Hematopoietic multipotent progenitor cell treated with erythropoietin and hydrocortisone succinate and interleukin-3 and kit ligand, for 4 days (in vitro differentiated cells): Measurements from ENCODE around the gene IFT25.
"Not testable (repeated sequence)": the region's sequence is repeated elsewhere in the genome, so short reads cannot be mapped to it uniquely, and the experiment has no call there.

Experiments used
- DNase-seq: peaks from one replicate; pipeline ENCODE4 v3.0.0-alpha.2; 2015

IFT25 gene

GRCh38 chr1:53927376-53927881 lies 18.1 kb downstream of the IFT25 start:
- no peak for DNase-seq

DNA sequence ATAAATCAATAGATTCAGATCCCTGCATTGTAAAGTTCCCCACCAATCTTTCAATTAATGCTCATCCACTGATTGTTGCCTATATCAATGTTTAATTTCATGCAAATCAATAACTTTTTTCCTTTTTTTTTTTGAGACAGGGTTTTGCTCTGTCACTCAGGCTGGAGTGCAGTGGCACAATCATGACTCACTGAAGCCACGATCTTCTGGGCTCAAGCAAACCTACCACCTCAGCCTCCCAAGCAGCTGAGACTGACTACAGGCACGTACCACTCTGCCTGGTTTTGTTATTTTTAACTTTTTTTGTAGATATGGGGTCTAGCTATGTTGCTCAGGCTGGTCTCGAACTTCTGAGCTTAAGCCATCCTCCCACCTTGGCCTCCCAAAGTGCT lies 25.8 kb downstream of the IFT25 start:
- DNase-seq, result peak; percentile 35

GRCh38 chr1:53918343-53918742 lies 27.2 kb downstream of the IFT25 start:
- DNase-seq, result no peak

DNA sequence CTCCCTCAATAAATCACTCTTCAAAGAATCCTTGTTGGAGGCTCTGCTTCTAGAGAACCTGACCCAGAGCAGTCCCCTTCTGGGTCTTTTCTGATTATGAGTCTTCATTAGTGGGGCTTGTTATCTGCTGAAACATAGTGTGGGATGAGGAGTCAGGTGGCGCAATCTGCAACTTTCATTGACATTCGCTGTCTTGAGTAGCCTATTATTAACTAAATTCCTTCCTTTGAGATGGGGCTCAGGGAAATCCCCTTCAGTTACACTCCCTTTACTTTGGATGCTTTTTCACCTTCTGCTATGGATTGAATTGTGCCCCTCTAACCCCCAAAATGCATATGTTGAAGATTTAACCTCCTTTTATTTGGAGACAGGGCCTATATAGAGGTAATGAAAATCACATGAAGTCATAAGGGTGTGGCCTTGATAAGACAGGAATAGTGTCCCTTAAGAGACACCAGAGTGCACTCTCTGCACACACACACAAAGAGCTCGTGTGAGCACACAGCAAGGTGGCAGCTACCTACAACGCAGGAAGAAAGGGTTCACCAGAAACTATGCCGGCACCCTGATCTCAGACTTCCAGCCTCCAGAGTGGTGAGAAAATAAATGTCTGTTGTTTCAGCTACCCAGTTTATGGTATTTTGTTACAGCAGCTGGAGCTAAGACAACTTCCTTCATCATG lies 32.0 kb downstream of the IFT25 start:
- DNase-seq, result peak; percentile 33

DNA sequence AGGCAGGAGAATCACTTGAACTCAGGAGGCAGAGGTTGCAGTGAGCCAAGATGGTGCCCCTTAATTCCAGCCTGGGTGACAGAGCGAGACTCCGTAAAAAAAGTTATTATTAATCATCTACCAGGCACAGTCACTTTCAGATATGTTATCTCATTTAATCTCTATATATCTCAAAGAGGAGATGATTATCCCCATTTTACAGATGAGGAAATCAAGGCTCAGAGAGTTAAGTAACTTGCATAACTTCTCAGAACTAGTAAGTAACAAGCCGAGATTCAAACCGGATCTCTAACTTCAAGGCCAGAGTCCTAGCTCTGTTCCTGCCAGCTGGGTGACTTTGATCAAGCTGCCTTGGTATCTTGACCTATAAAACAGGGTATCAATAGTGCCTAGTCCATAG lies 34.1 kb downstream of the IFT25 start:
- no peak for DNase-seq

DNA sequence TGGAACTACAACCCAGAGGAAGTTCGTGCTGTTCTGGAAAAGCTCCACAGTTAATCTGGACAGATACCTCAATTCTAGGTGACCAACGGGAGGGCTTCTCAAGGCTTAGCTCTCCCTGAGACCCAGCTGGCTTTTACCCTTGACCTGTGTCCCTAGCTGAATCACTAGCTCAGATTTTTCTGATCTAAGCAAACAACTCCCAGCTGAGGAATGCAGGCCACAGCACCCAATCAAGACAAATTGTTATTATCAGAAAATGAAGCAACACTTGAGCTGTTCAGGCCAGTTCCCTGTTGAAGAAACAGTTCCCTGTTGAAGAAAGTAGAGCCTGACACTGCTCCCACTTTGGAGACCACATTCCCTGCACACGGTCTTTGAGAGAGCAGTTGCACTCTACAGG lies 35.6 kb downstream of the IFT25 start:
- no peak for DNase-seq

DNA sequence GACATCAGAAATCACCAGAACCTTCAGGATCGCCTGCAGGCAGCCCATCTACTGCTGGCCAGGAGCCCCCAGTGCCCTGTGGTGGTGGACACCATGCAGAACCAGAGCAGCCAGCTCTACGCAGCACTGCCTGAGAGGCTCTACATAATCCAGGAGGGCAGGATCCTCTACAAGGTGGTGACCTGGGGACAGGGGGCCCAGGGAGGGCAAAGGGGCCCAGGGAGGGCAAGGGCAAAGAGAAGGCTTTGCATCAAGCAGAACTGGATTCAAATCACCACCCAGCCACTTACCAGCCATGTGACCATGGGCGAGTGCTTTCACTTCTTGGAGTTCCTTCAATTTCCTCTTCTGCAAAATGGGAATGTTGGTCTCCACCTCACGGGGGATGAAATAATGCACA lies 39.4 kb downstream of the IFT25 start:
- no peak for DNase-seq

- no peak for DNase-seq
These were observed 40.0 kb downstream of the IFT25 start for GRCh38 chr1:53905509-53905908.

- DNase-seq, result no peak
These were observed 43.0 kb downstream of the IFT25 start for GRCh38 chr1:53902235-53903138.

DNA sequence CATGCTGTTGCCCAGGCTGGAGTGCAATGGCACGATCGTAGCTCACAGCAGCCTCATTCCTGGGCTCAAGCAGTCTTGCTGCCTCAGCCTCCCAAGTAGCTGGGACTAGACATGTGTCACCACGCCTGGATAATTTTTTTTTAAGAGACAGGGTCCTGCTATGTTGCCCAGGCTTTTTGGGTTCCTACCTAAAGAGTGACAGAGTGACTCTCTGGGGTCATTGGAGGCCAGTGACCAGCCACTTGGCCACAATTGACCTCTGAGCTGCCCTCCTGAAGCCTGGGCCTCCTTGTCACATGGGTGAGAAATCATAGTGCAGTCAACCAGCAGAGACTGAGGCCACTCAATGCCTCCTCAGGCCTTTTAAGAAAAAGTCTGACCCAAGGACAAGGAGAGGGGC lies 45.8 kb downstream of the IFT25 start:
- no peak for DNase-seq

- DNase-seq, result no peak
These were observed 46.3 kb downstream of the IFT25 start for GRCh38 chr1:53899206-53899628.

DNA sequence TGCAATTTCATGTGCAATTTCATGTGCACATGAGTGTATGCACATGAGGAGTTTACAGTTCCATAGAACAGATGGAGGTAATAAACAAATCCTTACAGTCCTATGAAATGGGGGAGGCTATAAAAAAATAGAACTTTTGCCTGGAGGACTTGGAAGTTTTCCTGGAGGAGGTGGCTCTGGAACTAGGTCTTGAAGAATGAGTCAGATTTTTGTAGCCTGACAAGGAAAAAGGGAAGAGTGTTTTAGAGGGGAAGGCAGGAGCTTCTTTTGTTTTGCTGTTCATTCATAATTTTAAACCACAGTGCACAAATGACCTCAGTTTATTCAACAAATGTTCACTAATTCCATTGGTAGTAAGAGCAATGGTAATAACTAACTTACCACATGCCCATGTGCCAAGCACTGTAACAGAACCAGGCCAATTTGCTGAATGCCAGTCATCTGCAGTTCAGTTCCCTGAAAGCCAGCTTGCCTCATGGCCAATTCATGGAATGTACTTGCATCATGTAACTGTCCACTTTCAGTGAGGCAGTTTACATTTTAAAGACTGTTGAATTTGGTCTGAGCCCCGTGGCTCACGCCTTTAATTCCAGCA lies 48.8 kb downstream of the IFT25 start:
- DNase-seq, result no peak

GRCh38 chr1:53895421-53895820 lies 50.1 kb downstream of the IFT25 start:
- DNase-seq, result no peak

DNA sequence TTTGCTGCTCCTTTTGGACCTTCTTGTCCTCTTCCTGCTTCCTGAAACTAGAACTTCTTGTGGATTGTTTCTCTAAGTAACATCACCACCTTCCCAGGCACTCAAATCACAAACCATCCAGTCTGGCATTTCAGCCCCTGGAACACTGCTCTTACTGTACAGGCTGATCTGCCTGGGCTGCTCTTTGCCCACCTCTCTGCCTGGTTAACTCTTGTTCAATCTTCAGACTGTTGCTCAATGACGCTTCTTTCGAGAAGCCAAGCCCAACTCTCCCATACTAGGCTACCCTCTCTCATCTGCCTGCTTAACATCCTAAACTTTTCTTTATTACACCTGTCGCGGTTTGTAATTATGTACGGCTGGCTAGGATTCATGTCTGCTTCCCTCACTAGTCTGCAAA lies 50.9 kb downstream of the IFT25 start:
- DNase-seq, result no peak

- DNase-seq, result no peak
These were observed 51.4 kb downstream of the IFT25 start, which contains the start of gene DIO1 for GRCh38 chr1:53893999-53894636. Gene DIO1 (plus strand): TSS chr1:53894187. CDS start chr1:53894211, 24 bp downstream.

DNA sequence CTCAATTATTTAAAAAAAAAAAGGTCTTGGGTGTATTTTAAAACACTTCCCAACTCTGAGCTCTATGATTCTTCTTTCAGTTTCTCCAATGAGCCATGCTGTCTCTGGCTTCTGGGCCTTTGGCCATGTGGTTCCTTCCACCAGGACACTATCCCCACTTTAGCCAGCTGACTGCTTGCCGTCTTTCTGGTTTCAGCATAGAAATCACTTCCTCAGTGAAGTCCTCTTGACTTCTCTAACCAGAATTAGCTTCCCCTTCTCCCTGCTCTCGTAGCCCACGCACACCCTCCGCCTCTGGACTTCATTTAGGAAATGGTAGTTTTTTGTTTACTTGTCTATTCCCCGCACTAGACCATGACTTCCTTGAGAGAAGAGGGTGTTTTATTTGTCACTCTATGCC lies 52.6 kb downstream of the IFT25 start:
- peak; percentile 27 for DNase-seq

DNA sequence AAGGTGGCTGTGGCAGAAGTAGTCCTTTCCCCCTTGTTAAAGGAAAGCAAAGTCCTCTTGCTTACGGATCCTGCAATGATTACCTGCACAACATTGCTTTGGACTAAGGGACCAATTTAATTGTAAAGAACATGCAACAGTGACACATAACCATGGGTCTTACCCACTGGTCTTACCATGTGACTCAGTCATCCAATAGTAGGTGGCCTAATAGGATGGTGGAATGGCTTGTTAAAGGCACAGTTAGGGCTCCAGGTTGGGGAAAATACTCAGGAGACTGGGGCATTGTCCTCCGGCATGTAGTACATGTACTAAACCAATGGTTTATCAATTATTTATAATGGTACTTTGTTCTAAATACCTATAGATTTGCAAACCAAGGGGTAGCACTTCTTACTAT lies 53.8 kb downstream of the IFT25 start:
- DNase-seq, result no peak

- no peak for DNase-seq
These were observed 54.5 kb downstream of the IFT25 start for GRCh38 chr1:53891018-53891417.

- DNase-seq, result no peak
These were observed 55.0 kb downstream of the IFT25 start for GRCh38 chr1:53890522-53890941.

DNA sequence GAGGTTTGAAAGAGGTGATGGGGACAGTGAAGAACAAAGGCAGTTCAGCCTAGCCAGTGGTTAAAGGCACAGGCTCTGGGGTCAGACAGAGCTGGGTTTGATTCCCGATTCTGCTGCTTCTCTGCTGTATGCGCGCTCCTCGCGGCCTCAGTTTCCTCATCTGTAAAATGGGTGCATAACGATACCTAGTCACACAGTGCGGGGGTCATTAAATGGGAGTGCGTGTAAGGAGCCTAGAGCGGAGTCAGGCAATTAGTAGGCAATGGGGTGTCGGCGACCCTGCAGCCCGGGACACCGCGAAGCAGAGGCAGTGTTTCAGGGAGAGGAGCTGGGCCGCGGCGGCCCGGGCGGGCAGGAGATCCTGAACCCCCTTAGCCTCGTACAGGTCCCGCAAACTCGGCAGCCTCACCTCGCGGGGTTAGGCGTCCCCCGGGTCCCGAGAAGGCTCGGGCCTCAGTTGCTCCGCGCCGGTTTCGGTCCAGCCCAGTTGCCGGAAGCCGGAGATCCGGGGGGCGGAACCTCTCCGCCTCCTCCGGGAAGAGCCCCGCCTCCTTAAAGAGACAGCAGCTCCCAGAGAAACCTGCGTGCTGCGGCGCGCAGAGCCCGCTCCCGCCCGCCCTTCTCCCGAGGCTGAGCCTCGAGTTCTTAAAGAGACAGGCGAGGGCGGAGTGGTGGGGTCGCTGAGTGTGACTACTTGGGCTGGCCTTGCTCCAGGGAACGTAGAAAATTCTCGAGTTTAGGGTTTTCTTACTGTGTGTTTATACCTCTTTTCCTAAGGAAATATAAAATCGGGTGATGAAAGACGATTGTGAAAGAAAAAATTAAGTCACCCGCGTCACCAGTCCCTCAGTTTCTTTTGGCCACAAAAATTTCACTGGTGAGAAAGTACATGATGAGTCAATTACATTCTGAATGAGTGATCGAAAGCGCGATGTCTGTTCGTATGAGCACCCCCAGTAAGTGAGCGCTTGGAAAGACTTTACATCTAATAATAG lies 55.9 kb downstream of the IFT25 start, which contains the start of gene YIPF1:
TSS of gene YIPF1 (minus strand) at position 494 of the 995 bp plus-strand sequence. CDS start 860 bp downstream, outside the sequence.
- DNase-seq, result peak; percentile 95

DNA sequence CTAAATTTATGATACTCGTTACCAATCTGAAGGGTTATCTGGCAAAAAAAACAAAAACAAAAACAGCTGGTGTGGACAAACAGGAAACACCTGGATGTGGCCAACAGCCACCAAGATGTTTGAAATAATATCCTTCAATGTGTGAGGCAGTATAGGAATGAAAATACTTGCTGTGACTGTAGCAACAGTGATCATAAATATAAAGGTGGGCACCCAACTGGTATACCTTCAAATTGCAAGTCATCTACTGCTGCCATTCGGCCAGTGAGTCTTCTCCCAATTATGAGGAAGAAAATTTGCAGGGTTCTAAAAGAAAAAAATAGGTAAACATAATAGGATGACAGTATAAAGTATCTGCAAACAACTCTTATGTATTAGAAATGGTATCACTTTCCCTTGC lies 56.8 kb downstream of the IFT25 start:
- no peak for DNase-seq

- not testable (repeated sequence) for DNase-seq
These were observed 61.9 kb downstream of the IFT25 start for GRCh38 chr1:53883600-53883999.
